ENCODE results near the gene PXN. TPM values are rescaled to one million over a fixed set of nuclear protein-coding genes. Genes with fewer than 3 reads are reported as not detected.
A peak's percentile ranks its signal among the peaks of the same experiment; 100 is the strongest.
"Not testable (repeated sequence)": the region's sequence is repeated elsewhere in the genome, so short reads cannot be mapped to it uniquely, and the experiment has no call there.

The PXN gene
- total and polyA plus RNA-seq, 8 donors: 20.9 to 59.0 (median 29.4) TPM

GRCh38 chr12:120194226-120194533, 71.3 kb downstream of the PXN start:
- ATAC-seq (peak in 3 of 4 donors; percentile 21 to 52 (median 39)), DNase-seq (no peak), FAIRE-seq (no peak)
- Histone ChIP-seq H3K4me1 (peaks cover 7 to 30% (median 10%) of the 10 kb centered on the region in 3 donors), H3K4me3 (peak overlapping the region; percentile 86 to 99 (median 93)), H3K27me3 (no peaks in the 10 kb centered on the region), H3K9me3 (no peaks in the 10 kb centered on the region), H3K27ac (peak overlapping the region; percentile 80 to 83 (median 82)), H3K36me3 (peaks cover 0 to 38% (median 22%) of the 10 kb centered on the region in 3 donors)
- 0% methylated on average over 18 of the region's 18 CpGs for WGBS, 2 donors
- intact Hi-C loops (cut with DNase I): no loop called here
- TF ChIP-seq CTCF (IDR thresholded peaks at IDR 0.05): no peak

DNA sequence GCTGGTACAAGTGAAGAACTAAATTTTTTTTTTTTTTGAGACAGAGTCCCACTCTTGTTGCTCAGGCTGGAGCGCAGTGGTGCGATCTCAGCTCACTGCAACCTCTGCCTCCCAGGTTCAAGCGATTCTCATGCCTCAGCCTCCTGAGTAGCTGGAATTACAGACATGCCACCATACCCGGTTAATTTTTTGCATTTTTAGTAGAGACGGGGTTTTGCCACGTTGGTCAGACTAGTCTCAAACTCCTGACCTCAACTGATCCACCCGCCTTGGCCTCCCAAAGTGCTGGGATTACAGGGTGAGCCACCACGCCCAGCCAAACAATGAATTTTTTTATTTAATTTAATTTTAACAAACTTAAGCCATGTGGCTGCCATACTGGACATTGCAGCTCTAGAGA, 72.2 kb downstream of the PXN start:
- FAIRE-seq; H3K27ac ChIP-seq; H3K27me3 ChIP-seq; ATAC-seq; DNase-seq; H3K9me3 ChIP-seq; intact Hi-C loops (cut with DNase I): not testable (repeated sequence)
- peaks cover 0 to 38% (median 18%) of the 10 kb centered on the region in 3 donors for H3K36me3 ChIP-seq
- H3K4me3 ChIP-seq: peak overlapping the region in 2 of 4 donors; percentile 97 to 99
- WGBS, 2 donors: 65 to 72% methylated on average over 8 of the region's 8 CpGs
- H3K4me1 ChIP-seq: peaks cover 7 to 30% (median 9%) of the 10 kb centered on the region in 3 donors

DNA sequence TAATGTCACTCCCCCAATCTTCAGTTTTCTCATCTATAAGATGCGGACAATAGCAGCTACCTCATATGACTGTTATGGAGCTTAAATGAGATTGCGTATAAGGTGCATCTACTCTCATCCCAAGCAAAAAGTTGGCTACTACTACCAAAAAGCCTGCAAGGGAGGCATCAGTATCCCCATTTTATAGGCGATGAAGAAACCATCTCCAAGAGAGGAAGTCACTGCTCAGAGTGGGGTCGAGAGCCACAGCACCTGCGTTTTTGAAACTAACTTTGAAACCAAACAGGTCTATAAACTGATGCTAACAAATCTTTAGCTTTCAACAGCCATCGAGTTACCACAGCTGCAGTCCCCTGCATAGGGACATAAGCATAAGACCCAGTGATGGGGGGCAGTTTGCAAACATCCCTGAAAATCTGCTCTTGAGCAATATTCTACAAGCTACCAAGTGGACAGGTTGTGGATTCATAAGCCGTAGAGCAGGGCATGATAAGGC, 74.5 kb downstream of the PXN start:
- Histone ChIP-seq H3K4me3 (no peak overlapping the region), H3K9me3 (no peaks in the 10 kb centered on the region), H3K4me1 (peaks cover 0 to 19% (median 9%) of the 10 kb centered on the region in 3 donors), H3K27me3 (no peaks in the 10 kb centered on the region), H3K36me3 (peaks cover 5 to 18% (median 10%) of the 10 kb centered on the region in 3 donors), H3K27ac (no peak overlapping the region)
- TF ChIP-seq CTCF (IDR thresholded peaks at IDR 0.05): no peak
- FAIRE-seq (no peak), ATAC-seq (no peak), DNase-seq (no peak)
- intact Hi-C loops (cut with DNase I): no loop called here
- 65 to 69% methylated on average over 7 of the region's 7 CpGs for WGBS, 2 donors

DNA sequence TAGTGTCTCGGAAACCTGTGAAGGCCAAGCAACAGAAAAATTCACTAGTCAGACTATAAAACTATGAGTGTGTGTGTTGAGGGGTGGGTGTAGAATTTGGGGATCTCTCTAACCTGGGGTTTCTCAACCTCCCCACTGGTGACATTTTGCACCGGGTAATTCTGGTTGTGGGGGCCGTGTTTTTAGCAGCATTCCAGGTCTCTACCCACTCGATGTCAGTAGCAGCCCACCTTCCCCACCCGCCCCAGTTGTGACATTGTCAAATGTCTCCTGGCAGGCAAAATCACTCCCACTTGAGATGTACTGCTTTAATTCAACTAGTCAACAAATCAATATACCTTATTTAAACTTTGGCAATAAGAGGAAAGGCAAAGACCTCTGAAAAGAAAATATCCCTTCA, 75.1 kb downstream of the PXN start:
- no peak for TF ChIP-seq CTCF (IDR thresholded peaks at IDR 0.05)
- 80 to 84% methylated on average over 5 of the region's 5 CpGs for WGBS, 2 donors
- Histone ChIP-seq H3K4me3 (no peak overlapping the region), H3K36me3 (peaks cover 5 to 18% (median 10%) of the 10 kb centered on the region in 3 donors), H3K27me3 (no peaks in the 10 kb centered on the region), H3K9me3 (no peaks in the 10 kb centered on the region), H3K4me1 (peaks cover 0 to 19% (median 8%) of the 10 kb centered on the region in 3 donors), H3K27ac (no peak overlapping the region)
- no peak for DNase-seq
- no peak for ATAC-seq
- intact Hi-C loops (cut with DNase I): no loop called here
- FAIRE-seq: no peak

DNA sequence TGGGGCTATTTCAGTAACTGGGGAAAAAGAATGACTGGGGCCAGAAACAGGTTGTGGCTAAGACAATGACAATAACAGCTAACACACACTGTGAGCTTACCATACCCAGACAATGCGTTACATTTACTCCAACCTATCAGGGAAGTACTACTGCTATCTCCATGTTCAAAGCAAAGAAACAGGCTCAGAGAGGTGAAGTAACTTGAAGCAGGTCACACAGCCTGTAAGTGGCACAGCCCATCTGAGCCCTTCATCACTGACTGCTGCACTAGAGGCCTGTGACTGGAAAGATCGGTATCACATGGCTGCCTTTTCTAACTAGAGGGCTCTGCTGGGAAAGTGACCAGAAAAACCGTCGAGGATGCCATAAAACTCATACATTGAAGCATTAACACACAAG, 78.9 kb downstream of the PXN start:
- H3K27me3 ChIP-seq: no peaks in the 10 kb centered on the region
- no peak for TF ChIP-seq CTCF (IDR thresholded peaks at IDR 0.05)
- DNase-seq (no peak), FAIRE-seq (no peak), ATAC-seq (no peak)
- H3K9me3 ChIP-seq: no peaks in the 10 kb centered on the region
- no peak overlapping the region for H3K27ac ChIP-seq
- H3K4me3 ChIP-seq: no peak overlapping the region
- WGBS, 2 donors: 84 to 87% methylated on average over 4 of the region's 4 CpGs
- intact Hi-C loops (cut with DNase I): loop anchor here in 1 of 3 donors (10.0 kb wide), 1 partner anchor 52 kb away; no protein-coding TSS in a partner anchor
- H3K36me3 ChIP-seq: peaks cover 5 to 50% (median 27%) of the 10 kb centered on the region in 3 donors
- peaks cover 0 to 4% (median 3%) of the 10 kb centered on the region in 3 donors for H3K4me1 ChIP-seq
